GM19043 (cell line): ENCODE results near the gene PPP1R27.
"Not testable (repeated sequence)": the region's sequence is repeated elsewhere in the genome, so short reads cannot be mapped to it uniquely, and the experiment has no call there.

Experiments used
- ATAC-seq: cut with Tn5 transposase; IDR thresholded peaks from one replicate; pipeline ENCODE4 v1.9.1; 2021; ENCODE audit warnings: low read depth; ENCODE audit not compliant: unreplicated experiment

The PPP1R27 gene

DNA sequence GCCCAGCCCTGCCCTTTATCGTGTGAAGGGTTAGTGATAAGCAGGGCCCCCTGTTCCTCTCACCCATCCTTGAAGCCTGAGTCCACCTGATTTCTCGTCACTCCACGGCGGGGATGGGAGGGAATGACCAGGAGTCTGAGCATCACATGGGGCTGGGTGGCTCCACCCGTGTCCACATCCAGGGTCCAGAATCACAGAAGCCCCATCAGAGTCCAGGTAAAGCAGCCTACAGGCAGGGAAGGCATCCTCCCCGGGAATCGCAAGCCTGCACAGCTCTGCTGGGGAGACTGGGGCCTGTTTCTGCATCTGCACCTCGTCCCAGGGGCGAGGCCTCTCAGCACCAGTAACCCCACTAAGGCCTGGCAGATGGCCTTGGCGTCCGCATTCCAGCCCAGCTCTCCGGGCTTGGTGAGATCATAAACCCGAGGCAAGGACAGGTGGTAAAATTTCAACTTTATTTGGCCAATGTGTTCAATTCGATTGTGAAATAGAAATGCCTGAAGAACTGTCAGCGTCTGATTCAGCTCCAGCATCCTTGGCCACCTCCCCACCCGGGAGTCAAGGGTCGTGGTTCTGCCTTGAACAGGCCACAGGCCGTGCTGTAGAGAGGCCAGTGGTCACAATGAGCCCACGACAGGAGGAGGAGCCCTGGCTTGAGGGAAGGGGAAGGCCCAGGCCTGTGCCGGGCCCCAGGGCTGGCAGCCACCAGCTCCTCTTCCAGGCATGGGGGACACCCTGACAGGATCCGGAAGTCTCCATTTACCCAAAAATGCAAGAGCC lies 8.1 kb upstream of the PPP1R27 start:
- ATAC-seq, result no peak

GRCh38 chr17:81842378-81842724 lies 7.5 kb upstream of the PPP1R27 start:
- no peak for ATAC-seq

DNA sequence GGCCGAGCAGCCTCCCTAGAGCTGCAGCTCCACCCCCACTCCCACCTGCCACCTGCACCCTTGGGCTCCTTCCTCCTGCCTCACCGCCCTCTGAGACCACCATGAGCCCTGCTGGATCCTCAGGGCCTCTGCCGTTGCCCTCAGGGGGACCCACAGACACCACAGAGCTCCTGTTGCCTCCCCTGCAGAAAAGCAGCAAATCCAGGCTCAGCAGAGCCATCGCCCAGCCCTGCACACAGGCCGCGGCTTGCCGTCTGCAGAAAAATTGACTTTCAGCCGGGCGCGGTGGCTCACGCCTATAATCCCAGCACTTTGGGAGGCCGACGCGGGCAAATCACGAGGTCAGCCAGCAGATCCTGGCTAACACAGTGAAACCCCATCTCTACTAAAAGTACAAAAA lies 7.0 kb upstream of the PPP1R27 start:
- ATAC-seq, result no peak

- no peak for ATAC-seq
Observed at GRCh38 chr17:81840826-81841778, 6.3 kb upstream of the PPP1R27 start.

- not testable (repeated sequence) for ATAC-seq
Observed at GRCh38 chr17:81840059-81840458, 5.2 kb upstream of the PPP1R27 start.

GRCh38 chr17:81839301-81839700 lies 4.5 kb upstream of the PPP1R27 start:
- no peak for ATAC-seq

DNA sequence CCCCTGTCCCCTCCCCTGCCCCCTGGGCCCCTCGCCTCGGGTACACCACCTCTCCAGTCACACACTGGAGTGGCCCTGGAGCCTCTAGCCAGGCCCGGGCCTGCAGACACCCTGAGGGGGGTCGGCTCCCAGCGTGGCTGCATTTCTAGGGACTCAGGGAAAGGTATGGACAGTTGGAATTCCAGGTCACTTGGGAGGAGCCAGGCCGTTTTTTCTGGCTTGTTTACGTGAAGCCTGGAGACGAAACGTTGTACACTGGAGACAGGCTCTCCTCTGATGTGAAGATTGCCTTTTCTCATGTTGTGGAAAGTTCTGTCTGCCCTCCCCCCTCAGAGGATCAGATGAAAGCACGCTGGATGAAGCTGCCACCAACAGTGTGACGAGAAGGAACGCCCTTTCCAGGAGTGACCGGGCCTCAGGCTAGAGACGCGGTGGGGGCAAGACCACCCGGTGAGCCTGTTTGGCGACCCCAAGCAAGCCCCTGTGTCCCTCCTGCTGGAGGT lies 4.0 kb upstream of the PPP1R27 start:
- no peak for ATAC-seq

- ATAC-seq, result no peak
Observed at GRCh38 chr17:81837641-81838040, 2.8 kb upstream of the PPP1R27 start.

DNA sequence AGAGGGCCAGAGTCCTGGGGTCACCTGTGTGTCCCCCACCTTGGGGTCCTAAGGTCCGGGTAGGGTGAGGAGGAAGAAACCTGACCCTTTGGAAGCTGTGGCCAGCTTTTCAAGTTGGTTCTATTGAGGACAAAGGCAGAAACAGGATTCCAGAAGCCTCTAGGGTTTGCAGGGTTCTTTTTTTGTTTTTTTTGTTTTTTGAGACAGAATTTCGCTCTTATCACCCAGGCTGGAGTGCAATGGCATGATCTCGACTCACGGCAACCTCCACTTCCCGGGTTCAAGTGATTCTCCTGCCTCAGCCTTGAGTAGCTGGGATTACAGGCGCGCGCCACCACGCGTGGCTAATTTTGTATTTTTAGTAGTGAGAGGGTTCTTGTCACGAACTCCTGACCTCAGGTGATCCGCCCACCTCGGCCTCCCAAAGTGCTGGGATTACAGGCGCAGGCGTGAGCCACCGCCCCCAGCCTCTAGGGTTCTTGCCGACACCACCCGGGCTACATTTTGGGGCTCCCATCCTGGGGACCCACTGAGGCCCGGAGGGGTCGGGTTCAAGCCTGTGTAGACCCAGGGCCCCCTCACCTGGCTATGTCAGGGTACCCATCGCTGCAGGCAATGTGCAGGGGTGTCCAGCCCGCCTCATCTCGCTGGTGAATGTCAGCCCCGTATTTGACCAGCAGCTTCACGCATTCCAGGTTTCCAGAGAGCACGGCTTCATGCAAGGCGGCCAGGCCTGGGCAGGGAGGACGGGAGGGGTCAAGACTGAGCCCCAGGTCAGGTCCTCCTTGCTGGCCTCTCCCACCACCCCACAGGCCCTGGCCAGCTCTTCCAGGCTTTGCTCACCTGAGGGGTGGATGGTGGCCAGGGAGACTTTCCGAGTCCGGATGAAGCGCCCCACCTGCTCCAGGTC lies 674 bp downstream of the PPP1R27 start:
- ATAC-seq, result no peak

DNA sequence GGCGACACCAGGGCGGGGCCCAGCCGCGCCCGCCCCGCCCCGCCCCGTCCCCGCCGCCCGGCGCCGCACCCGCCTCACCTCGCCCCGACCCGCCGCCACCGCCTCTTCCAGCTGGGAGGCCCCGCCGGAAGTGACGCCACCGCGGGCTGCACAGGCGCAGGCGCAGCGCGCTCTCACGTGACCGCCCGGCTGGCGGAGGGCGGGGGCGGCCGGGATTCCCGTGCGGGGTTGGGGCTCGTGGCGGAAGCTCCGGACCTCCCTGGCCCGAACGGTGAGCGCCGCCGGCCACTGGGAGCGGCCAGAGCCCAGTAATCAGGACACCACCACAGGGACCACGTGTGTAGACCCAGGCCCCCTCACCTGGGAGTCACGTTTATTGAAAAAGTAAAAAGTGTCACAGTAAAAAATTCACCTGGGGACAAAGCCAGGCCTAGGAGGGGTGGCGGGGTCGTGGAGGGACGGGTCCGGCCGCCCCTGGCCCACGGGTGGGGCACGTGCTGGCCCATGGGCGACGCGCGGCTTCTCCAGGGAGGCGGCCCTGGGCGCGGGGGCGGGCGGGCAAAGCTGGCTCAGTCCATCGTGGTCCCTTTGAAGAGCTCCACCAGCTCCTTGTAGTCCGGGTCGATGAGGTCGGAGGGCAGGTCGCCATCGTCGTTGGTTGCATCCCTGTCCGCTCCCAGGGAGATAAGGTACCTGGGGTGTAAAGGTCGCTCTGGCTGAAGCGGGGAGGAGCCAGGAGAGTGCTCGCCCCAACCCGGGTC lies 1.5 kb downstream of the PPP1R27 start, which contains the start of gene MCRIP1:
Gene MCRIP1 (minus strand): TSS at position 132 of the 761 bp plus-strand sequence. CDS start 8,785 bp downstream, outside the sequence.
- ATAC-seq, result peak; percentile 74

GRCh38 chr17:81832608-81833159 lies 2.2 kb downstream of the PPP1R27 start:
- no peak for ATAC-seq

- ATAC-seq, result no peak
Observed at GRCh38 chr17:81831957-81832607, 2.8 kb downstream of the PPP1R27 start.

GRCh38 chr17:81831563-81831956 lies 3.3 kb downstream of the PPP1R27 start:
- ATAC-seq, result no peak

DNA sequence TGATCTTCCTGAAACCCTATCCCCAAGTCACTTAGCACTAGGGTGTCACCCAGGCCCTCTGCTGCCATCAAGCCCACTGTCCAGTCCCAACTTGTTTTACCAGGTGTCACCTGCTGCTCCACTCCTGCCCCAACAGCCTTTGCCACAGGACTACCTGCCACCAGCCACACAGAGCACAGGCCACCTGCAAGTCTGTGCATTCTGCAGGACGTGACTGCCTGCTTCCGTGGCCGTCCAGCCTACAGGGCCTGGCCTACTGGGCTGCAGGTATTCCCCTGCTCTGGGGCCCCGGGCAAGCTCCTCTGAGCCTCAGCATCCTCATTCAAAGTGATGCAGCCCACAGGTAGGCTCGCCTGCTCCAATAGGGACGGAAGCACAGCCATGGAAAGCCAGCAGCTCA lies 5.0 kb downstream of the PPP1R27 start:
- ATAC-seq, result no peak

- no peak for ATAC-seq
Observed at GRCh38 chr17:81828656-81829055, 6.2 kb downstream of the PPP1R27 start.

GRCh38 chr17:81825841-81826466 lies 8.9 kb downstream of the PPP1R27 start:
- ATAC-seq, result no peak

- ATAC-seq, result no peak
Observed at GRCh38 chr17:81824595-81824994, 10.3 kb downstream of the PPP1R27 start.

DNA sequence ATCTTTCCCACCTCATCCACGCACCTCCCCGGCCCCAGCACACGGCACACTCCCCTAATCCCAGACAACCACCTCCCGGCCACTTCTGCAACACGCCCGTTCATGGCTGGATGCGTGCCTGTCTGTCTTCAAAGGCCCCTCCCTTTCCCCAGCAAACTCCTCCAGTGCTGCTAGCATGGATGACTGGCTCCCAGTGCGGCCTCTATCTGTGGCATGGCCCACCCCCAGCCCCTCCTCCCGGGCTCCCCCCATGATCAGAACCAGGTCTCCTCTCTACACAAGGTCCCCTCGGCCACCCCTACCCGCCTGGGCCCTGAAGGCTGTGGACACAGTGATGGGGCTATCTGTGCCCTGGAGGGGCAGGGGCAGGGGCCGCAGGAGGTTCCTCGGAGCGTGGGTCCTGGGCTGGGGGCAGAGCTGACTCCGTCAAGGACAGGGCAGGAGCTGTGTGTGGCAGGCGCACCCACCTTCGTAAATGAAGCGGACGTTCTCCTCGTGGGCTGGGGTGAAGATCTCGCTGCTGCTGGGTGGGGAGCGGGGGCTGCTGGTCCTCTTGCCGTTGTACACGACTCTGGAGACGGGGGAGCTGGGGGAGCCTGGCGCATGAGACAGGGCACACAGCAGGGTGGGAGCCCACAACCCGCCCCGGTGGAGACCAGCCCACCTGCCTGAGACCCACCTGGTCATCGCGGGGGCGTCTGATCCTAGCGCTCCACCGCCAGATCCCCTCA lies 10.9 kb downstream of the PPP1R27 start:
- ATAC-seq, result no peak
